ENCODE measurements around the gene ADIPOR1.
A peak's percentile ranks its signal among the peaks of the same experiment; 100 is the strongest.
"Not testable (repeated sequence)": the region's sequence is repeated elsewhere in the genome, so short reads cannot be mapped to it uniquely, and the experiment has no call there.

ADIPOR1 gene

DNA sequence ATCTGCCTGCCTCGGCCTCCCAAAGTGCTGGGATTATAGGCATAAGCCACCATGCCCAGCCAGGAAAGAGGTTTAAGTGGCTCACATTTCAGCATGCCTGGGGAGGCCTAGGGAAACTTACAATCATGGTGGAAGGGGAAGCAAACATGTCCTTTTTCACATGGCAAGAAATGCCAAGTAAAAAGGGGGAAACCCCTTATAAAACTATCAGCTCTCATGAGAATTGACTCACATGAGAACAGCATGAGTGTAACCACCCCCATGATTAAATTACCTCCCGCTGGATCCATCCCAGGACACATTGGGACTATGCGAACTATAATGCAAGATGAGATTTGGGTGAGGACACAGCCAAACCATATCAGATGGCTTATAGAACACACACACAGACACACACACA lies 22.3 kb downstream of the ADIPOR1 start:
- DNase-seq = no peak

DNA sequence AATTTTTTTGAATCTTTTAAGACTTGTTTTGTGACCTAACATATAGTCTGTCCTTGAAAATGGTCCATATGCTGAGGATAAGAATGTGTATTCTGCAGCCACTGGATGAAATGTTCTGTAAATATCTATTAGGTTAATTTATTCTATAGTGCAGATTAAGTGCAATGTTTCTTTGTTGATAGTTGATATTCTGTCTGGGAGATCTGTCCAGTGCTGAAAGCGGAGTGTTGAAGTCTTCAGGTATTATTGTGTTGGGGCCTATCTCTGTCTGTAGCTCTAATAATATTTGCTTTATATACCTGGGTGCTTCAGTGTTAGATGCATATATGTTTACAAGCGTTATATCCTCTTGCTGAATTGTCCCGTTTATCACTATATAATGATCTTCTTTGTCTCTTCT lies 23.4 kb downstream of the ADIPOR1 start:
- DNase-seq = no peak

DNA sequence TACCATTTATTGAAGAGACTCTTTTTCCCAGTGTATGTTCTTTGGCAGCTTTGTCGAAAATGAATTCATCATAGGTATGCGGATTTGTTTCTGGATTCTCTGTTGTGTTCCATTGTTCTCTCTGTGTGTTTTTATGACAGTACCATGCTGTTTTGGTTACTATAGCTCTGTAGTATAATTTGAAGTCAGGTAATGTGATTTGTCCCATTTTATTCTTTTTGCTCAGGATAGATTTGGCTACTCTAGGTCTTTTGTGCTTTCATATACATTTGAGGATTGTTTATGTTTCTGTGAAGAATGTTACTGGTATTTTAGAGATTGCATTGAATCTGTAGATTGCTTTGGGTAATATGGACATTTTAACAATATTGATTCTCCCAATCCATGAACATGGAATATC lies 25.6 kb downstream of the ADIPOR1 start:
- DNase-seq = no peak

DNA sequence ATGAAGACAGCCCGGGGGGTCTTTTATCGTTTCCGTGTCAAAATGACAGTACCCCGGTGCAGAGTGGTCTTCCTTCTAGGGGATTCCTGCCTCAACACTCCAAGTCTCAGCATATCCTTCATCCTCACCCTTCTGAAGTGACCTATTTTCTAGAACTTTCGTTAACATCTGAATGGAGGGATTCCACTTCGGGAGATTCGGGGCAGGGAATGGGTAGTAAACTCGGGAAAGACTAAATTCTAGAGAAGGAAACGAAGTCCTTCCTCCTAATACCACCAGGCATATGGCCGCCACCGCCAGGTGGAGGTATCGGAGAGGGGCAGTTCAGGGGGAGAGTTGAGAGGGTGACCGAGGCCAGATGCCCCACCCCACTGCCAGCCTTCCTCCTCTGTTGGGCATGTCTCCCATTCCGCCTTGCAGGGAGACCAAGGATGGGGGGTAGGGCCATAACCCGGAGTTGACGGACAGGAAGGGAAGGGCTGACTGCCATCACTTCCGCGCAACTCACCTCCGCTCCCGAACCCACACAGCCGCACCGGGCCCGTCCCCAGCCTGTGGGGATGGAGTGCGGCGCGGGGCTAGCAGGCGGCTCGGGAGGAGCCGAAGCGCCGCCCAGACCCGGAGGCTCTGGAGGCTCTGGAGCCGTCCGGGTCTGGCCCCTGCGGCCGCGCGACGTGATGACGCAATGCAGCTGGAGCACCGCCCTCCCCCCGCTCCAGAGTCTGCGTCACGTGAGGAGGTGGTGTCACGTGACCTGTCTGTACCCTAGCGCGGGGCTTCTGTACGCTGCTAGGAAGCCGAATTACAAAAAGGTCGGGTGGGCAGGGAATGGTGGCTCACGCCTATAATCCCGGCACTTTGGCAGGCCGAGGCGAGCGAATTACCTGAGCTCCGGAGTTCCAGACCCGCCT lies 31.3 kb downstream of the ADIPOR1 start, which contains the start of gene KLHL12:
KLHL12 (minus strand) TSS at position 654 of the 911 bp plus-strand sequence. CDS start 2,072 bp downstream, outside the sequence.
- peak; percentile 94 for DNase-seq

DNA sequence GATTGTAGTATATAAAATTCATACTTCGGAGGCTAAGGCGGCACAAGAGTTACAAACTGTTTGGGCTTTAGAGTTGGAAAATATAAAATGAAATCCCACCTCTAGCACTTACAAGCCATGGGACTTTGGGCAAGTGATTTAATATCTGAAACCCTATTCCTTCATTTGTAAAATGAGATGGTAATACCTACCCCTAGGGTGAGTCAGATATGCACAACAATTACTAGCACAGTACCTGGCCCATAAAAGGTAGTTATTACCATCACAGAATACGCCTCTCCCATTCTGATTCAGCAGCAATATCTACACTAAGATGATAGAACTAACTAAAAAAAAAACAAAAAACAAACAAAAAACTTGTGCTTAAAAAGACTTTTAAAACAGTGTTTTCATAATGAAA lies 34.6 kb downstream of the ADIPOR1 start:
- no peak for DNase-seq

DNA sequence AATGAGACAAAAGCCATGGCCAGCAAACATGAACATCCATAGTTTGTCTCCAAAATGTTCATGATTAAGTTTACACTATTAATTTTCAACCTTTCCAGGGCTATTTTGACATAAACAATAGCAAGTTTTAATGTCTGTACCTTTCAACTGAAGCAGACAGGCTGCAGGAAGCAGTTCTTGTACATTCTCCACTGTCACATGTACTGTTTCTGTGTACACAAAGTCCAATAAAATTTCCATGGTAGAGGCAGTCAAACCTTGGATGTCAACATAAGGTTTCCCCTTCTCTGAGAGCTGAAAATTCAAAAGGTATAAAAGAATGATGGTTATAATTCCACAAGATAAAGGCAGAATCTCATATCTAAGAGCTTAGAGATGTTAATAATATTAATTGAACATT lies 38.5 kb downstream of the ADIPOR1 start:
- no peak for DNase-seq

DNA sequence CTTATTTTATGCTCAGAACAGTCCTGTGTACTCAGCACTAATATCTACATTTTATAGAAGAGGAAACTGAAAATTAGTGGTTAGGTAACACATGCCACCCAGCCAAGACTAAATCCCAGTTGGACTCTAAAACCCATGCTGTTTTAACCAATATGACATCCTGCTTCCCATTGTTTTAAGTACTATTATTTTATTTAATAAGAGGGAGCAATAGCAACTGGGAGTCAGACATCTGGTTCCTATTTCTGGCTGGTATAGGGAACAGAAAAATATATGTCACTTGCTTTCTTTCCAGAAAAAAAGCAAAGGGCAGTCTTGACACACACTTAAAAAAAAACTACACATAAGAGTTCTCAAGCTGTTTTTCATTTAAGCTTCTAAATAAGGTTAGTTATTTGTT lies 43.0 kb downstream of the ADIPOR1 start:
- DNase-seq = no peak

DNA sequence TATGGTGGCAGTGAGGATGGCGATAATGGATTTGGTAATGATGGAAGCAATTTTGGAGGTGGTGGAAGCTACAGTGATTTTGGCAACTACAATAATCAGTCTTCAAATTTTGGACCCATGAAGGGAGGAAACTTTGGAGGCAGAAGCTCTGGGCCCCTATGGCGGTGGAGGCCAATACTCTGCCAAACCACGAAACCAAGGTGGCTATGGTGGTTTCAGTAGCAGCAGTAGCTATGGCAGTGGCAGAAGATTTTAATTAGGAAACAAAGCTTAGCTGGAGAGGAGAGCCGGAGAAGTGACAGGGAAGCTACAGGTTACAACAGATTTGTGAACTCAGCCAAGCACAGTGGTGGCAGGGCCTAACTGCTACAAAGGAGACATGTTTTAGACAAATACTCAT lies 45.6 kb downstream of the ADIPOR1 start:
- DNase-seq = not testable (repeated sequence)

DNA sequence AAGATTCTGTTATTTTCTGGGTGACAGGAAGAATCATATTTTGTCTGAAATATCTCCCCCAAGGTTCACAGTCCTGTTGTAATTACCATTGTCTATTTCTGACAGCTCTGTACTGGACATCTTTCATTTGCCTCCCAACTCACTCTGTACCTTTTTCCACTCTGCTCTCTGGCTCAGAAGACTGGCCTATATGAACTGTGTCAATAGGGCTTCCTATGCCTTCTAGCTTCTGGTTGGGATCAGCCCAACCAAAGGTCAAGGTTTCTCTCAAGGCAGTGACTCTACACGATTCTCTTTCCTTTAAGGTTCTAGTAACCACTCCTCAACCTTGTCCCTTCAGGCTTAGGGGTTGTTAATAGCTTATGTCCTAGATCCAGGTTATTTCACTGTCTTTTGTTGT lies 48.6 kb downstream of the ADIPOR1 start:
- DNase-seq = no peak

DNA sequence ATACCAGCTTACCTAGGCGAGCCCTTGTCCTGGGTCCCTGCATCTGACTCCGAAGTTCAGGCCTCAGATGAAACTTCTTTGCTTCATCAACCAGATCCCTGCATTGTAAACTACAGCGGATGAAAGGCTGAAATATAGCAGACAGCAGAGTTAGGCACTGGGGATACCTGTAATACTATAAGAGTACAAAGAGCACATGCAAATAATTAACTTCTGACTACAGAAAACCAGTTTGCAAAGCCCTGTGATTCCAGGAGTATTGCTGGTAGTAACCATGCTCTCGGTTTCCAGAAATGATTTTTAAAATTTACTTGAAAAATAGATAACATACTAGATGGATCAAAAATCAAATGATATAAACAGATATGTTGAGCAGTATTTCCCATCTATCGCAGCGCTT lies 49.1 kb downstream of the ADIPOR1 start:
- DNase-seq = no peak

DNA sequence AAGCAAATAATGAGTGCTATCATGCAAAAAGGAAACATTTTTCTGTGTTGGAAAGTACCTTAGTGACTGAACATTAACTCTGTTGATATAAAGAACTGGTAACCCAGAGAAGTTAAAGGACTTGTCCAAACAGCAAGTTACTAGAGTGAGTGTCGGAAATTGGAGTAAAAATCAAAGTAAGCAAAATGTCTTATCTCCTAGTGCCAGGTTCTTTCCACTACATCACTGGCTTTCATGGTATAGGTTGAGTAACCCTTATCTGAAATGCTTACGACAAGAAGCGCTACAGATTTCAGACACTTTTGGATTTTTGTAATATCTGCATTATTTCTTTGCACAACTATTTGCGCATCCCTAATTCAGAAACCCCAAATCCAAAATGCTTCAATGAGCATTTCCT lies 52.8 kb downstream of the ADIPOR1 start:
- DNase-seq = no peak

DNA sequence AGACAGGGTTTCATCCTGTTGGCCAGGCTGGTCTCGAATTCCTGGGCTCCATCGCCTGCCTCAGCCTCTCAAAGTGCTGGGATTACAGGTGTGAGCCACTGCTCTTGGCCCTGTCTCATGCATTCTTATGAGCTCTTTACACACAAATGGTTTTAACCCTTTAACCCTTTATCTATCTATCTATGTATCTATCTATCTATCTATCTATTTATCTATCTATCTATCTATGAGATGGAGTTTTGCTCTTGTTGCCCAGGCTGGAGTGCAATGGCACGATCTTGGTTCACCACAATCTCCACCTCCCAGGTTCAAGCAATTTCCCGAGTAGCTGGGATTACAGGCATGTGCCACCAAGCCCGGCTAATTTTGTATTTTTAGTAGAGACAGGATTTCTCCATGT lies 54.3 kb downstream of the ADIPOR1 start:
- not testable (repeated sequence) for DNase-seq

DNA sequence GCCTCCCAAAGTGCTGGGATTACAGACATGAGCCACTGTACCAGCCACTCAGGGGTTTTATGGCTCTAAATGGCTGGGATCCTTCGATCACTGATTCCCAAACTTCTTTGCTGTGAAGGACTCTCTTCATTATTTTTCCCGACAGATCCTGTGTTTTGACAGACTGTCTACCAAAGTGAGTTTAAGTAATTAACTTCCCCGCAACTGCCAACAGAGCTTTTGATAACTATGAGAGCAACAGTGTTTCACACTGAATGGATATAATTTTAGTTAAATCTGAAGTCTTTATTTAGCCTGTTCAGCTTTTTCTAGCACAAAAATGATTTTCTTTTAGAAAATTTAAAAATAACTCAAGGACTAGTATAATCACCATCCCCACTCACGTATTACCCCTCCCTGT lies 56.6 kb downstream of the ADIPOR1 start:
- no peak for DNase-seq

DNA sequence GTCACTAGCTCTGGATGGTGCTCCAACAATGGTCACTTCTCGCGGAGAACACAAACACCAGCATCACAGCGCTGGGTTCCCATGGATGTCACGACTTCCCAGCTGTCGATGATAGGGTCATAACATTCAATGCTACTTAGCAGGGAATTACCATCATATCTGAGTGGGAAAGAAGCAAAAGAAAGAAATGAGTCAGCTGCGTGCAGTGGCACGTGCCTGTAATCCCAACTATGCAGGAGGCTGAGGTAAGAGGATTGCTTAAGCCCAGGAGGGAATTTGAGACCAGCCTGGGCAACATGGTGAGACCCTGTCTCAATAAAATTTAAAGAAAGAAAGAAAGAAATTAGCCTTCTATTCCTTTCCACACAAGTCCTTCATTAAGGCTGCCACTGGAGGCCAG lies 65.6 kb downstream of the ADIPOR1 start:
- DNase-seq = no peak
